Measurements from ENCODE around the gene ANKRD16. TPM values are rescaled to one million over a fixed set of nuclear protein-coding genes. Genes with fewer than 3 reads are reported as not detected.
"Not testable (repeated sequence)": the region's sequence is repeated elsewhere in the genome, so short reads cannot be mapped to it uniquely, and the experiment has no call there.

ANKRD16 gene
- polyA plus RNA-seq = 1 to 10 TPM; 3.3 to 4.8 (median 4.6) TPM

GRCh38 chr10:5889624-5890451 lies at the start of gene ANKRD16, which contains the start of gene FBH1:
Gene ANKRD16 (minus strand): TSS chr10:5889893. CDS start chr10:5889354, 539 bp downstream.
Gene FBH1 (plus strand): TSS chr10:5890243. CDS start chr10:5890346, 103 bp downstream.
- WGBS, 3 donors = 0 to 1% (median 1%) methylated on average over 96 to 109 of the region's 109 CpGs
- peak within 1 kb of the TSS; percentile 32 for H3K27ac ChIP-seq (ENCODE audit: low read depth, low read length)

GRCh38 chr10:5938291-5938690 lies 48.6 kb upstream of the ANKRD16 start:
- 90 to 92% (median 90%) methylated on average over 12 of the region's 12 CpGs for WGBS, 3 donors
- no peak overlapping the region for H3K27ac ChIP-seq (ENCODE audit: low read depth, low read length)

GRCh38 chr10:5937016-5937415 lies 47.3 kb upstream of the ANKRD16 start:
- no peak overlapping the region for H3K27ac ChIP-seq (ENCODE audit: low read depth, low read length)
- WGBS, 3 donors = 93 to 94% (median 94%) methylated on average over 18 of the region's 18 CpGs

- no peak overlapping the region for H3K27ac ChIP-seq (ENCODE audit: low read depth, low read length)
- WGBS, 3 donors = 59 to 96% (median 96%) methylated on average over 10 of the region's 10 CpGs
Measured at GRCh38 chr10:5935628-5936027, 45.9 kb upstream of the ANKRD16 start.

GRCh38 chr10:5933909-5934546 lies 44.3 kb upstream of the ANKRD16 start:
- 94 to 95% (median 95%) methylated on average over 14 of the region's 14 CpGs for WGBS, 3 donors
- H3K27ac ChIP-seq (ENCODE audit: low read depth, low read length) = no peak overlapping the region

- H3K27ac ChIP-seq (ENCODE audit: low read depth, low read length) = no peak overlapping the region
- 66 to 83% (median 71%) methylated on average over 5 of the region's 5 CpGs for WGBS, 3 donors
Measured at GRCh38 chr10:5932345-5932744, 42.7 kb upstream of the ANKRD16 start.

- WGBS, 3 donors = 85 to 89% (median 85%) methylated on average over 11 of the region's 11 CpGs
- H3K27ac ChIP-seq (ENCODE audit: low read depth, low read length) = no peak overlapping the region
Measured at GRCh38 chr10:5930272-5930671, 40.6 kb upstream of the ANKRD16 start.

GRCh38 chr10:5929442-5929841 lies 39.7 kb upstream of the ANKRD16 start:
- H3K27ac ChIP-seq (ENCODE audit: low read depth, low read length) = no peak overlapping the region
- WGBS, 3 donors = 78 to 86% (median 81%) methylated on average over 8 of the region's 8 CpGs

GRCh38 chr10:5927306-5927705 lies 37.6 kb upstream of the ANKRD16 start:
- no peak overlapping the region for H3K27ac ChIP-seq (ENCODE audit: low read depth, low read length)

GRCh38 chr10:5924889-5925288 lies 35.2 kb upstream of the ANKRD16 start:
- 81 to 91% (median 87%) methylated on average over 10 of the region's 10 CpGs for WGBS, 3 donors

More at GRCh38 chr10:5927306-5927705, 37.6 kb upstream of the ANKRD16 start:
- 78 to 94% (median 82%) methylated on average over 8 of the region's 8 CpGs for WGBS, 3 donors

GRCh38 chr10:5921746-5922145 lies 32.1 kb upstream of the ANKRD16 start:
- H3K27ac ChIP-seq (ENCODE audit: low read depth, low read length) = no peak overlapping the region
- 93 to 95% (median 93%) methylated on average over 5 of the region's 5 CpGs for WGBS, 3 donors

More at GRCh38 chr10:5924889-5925288, 35.2 kb upstream of the ANKRD16 start:
- no peak overlapping the region for H3K27ac ChIP-seq (ENCODE audit: low read depth, low read length)

GRCh38 chr10:5919568-5919967 lies 29.9 kb upstream of the ANKRD16 start:
- WGBS, 3 donors = 97 to 99% (median 98%) methylated on average over 7 of the region's 7 CpGs
- no peak overlapping the region for H3K27ac ChIP-seq (ENCODE audit: low read depth, low read length)

- WGBS, 3 donors = 93 to 98% (median 94%) methylated on average over 4 of the region's 4 CpGs
Measured at GRCh38 chr10:5918763-5919162, 29.1 kb upstream of the ANKRD16 start.

GRCh38 chr10:5917305-5917704 lies 27.6 kb upstream of the ANKRD16 start:
- WGBS, 3 donors = 97 to 98% (median 97%) methylated on average over 13 of the region's 13 CpGs
- no peak overlapping the region for H3K27ac ChIP-seq (ENCODE audit: low read depth, low read length)

More at GRCh38 chr10:5918763-5919162, 29.1 kb upstream of the ANKRD16 start:
- no peak overlapping the region for H3K27ac ChIP-seq (ENCODE audit: low read depth, low read length)

- WGBS, 3 donors = 85 to 91% (median 86%) methylated on average over 14 of the region's 14 CpGs
- H3K27ac ChIP-seq (ENCODE audit: low read depth, low read length) = no peak overlapping the region
Measured at GRCh38 chr10:5915451-5915850, 25.8 kb upstream of the ANKRD16 start.

- 94 to 96% (median 95%) methylated on average over 4 of the region's 4 CpGs for WGBS, 3 donors
- no peak overlapping the region for H3K27ac ChIP-seq (ENCODE audit: low read depth, low read length)
Measured at GRCh38 chr10:5913736-5914135, 24.0 kb upstream of the ANKRD16 start.

- H3K27ac ChIP-seq (ENCODE audit: low read depth, low read length) = no peak overlapping the region
- WGBS, 3 donors = 91 to 96% (median 95%) methylated on average over 4 of the region's 4 CpGs
Measured at GRCh38 chr10:5911670-5912069, 22.0 kb upstream of the ANKRD16 start.

GRCh38 chr10:5910323-5911100 lies 20.8 kb upstream of the ANKRD16 start:
- 85 to 88% (median 87%) methylated on average over 18 of the region's 18 CpGs for WGBS, 3 donors

GRCh38 chr10:5908676-5909075 lies 19.0 kb upstream of the ANKRD16 start:
- WGBS, 3 donors = 83 to 97% (median 96%) methylated on average over 7 of the region's 7 CpGs
- not testable (repeated sequence) for H3K27ac ChIP-seq (ENCODE audit: low read depth, low read length)

More at GRCh38 chr10:5910323-5911100, 20.8 kb upstream of the ANKRD16 start:
- no peak overlapping the region for H3K27ac ChIP-seq (ENCODE audit: low read depth, low read length)

Measured in adipose tissue (tissue), 3 donors.